Right renal cortex interstitium (tissue), 3 donors: ENCODE data around the gene GIGYF1. TPM values are rescaled to one million over a fixed set of nuclear protein-coding genes. Genes with fewer than 3 reads are reported as not detected.

Source experiments
- DNase-seq, 3 donors: peaks; one replicate each; pipeline ENCODE4 v3.0.0-alpha.2; 2013; ENCODE audit warnings: low read depth in 3 of 3, low spot score in 2 of 3
- polyA plus RNA-seq, 3 donors: library from polyadenylated mRNA; unstranded; fragments of 120-200 nt; gene quantifications; one replicate each; pipeline ENCODE4 v1.2.1, GENCODE V29; 2013; ENCODE audit not compliant: insufficient read length in 3 of 3

GIGYF1 gene
- polyA plus RNA-seq, 3 donors = 27.1 to 30.1 (median 27.1) TPM

DNA sequence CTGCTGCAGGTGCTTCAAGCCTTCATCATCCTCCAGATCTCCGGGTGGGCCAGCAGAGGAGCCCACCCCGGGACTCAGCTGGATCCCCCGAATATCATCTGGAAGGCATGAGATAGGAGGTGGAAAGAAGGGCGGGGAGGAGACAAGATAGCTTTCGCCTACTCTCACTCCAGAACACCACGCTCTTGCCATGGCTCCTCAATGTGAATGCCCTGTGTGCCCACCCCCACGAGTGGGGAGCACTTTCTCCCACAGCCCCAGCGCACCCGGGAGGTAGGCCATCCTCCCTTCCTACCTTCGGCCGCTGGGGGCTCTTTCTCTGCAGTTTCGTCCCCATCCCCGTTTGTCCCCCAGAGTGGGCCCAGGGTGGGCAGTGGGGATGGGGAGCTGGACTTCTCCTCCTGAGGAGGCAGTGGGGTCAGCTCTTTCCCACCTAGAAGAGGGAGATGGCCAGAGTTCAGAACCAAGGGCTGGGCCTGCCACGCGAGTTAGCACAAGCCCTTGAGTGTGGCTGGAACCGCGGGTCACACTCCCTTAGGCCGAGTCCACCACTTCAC lies 8.9 kb downstream of the GIGYF1 start:
- no peak for DNase-seq

- no peak for DNase-seq
These were observed 9.5 kb downstream of the GIGYF1 start for GRCh38 chr7:100684534-100685042.

- no peak for DNase-seq
These were observed 10.2 kb downstream of the GIGYF1 start for GRCh38 chr7:100683659-100684533.

GRCh38 chr7:100682991-100683658 lies 10.9 kb downstream of the GIGYF1 start:
- no peak for DNase-seq

GRCh38 chr7:100682228-100682741 lies 11.8 kb downstream of the GIGYF1 start:
- DNase-seq = no peak

- no peak for DNase-seq
These were observed 12.4 kb downstream of the GIGYF1 start for GRCh38 chr7:100681491-100682227.

DNA sequence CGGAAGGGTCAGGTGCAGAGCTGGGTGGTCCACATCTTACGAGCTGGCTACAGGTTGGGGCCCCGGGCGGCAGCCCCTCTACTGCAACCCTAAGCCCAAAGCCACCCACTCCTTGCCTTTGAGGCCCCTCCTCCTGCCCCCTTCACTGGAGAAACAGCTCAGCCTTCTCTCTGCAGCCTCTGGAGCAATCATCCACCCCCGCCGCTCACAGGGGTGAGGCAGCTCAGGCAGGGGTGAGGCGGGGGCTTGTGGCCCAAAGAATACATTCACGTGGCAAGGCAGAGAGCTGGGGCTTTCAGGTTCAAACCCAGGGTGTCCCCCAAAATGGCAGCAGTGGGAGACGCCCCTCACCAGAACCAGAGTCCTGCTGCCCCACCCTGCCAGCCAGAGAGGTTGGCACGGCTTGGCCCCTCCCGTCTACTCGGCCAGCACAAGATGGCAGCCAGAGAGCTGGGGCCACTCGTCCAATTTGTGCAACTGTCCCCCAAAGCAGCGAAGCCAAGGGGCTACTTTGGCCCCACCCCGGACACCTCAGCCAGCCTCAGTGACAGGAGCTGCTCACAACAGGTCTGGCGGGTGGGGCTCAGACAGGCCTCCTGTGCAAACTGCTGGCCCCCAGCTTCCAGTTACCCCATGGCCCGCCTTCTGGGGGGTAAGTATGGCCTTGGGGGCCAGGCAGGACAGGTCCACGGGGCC lies 13.3 kb downstream of the GIGYF1 start:
- DNase-seq = no peak

GRCh38 chr7:100679927-100680575 lies 14.0 kb downstream of the GIGYF1 start:
- no peak for DNase-seq

DNA sequence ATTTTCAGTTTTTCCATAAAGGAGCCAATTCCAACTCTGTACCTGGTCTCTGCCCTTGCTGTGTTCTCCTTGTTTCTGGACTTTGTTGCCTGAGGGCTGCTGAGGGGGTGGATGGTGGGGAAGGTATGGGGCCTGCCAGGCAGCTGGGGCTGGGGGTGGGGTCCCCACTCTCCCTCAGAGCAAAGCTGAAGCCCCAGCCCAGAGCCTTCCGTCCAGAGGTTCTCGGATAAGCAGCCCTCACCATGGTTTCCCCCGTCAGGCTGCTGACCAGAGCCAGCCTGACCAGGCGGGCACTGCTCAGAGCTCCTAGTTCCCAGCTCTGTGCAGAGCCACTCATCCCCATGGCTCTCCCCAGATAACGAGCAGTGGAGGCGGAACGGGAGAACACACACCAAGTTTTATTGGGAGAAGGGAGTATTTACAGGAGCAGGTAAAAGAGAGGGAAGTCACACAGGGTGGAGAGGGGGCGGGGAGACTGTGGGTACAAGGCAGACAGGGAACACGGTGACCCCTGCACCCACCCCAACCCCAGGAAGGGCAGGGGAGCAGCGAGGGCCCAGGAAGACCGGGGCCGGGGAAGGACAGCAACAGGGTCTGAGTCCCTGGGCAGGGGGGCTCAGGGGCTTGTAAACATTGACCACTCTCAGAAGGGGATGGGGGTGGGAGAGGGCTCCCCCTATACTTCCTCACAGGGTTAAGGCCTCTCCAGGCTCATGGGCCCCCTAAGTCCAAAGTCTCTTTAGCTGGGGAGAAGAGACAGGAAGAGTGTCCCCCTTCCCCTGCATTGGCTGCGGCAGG lies 14.7 kb downstream of the GIGYF1 start:
- DNase-seq = no peak

- no peak for DNase-seq
These were observed 15.6 kb downstream of the GIGYF1 start for GRCh38 chr7:100678291-100678984.

- DNase-seq = no peak
These were observed 16.5 kb downstream of the GIGYF1 start for GRCh38 chr7:100677308-100678267.

DNA sequence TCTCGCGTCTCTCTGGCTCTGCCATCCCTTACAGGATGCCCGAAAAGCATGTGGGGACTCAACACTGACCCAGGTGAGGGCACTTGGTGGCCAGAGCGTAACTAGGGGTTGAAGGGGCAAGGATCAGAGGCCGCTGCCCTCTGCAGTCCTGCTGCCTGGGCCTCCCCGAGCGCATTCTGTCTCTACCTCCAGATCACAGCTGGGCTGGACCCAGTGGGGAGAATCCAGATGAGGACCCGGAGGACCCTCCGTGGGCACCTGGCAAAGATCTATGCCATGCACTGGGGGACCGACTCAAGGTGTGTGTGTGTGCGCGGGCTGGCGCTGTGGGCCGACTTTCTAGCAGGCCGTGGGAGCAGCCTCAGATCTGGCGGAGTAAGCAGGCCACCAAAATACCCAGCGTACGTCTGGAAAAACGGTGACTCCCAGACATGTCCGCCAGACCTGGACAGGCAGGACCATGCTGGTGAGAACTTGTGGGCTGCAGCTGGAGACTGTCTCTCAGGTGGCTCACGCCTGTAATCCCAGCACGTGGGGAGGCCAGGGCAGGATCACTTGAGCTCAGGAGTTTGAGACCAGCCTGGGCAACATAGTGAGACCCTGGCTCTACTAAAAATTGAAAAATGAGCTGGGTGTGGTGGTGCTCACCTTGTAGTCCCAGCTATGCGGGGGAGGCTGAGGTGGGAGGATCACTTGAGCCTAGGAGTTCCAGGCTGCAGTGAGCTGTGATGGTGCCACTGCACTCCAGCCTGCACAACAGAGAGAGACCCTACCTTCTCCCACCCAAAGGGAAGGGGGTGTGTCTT lies 17.3 kb downstream of the GIGYF1 start:
- no peak for DNase-seq

DNA sequence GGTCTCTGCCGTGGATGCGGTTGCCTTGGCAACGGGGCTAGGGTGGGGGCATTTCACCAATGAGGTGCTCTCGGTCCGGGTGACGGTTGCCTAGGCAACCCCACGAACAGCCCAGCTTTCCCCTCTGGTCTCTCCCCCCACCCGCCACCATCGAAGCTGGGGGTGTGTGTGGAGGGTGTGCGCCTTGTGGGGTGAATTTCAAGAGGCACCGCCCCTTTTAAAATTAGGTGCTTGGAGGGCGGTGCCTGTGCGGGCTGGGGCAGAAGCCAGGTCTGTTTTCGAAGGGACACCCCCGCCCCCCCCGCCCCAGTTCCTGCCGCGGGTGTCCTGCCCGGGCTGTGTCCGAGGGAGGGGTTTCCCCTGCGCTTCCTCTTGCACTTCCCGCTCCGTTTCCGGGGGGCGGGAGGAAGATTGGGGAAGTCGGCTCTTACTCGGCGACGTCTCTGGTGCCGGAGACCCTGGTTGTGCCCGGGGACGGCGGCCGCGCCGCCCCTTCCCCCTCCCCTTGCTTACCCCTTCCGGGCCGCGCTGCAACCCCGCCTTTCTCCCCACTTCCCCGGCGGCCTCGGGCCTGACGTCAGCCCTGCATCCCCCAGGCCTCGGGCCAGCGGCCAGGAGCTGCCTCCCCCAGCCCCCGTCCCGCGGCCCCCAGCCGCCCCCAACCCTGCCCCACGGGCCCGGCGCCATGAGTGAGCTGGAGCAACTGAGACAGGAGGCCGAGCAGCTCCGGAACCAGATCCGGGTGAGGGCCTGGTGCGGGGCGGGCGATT lies 18.3 kb downstream of the GIGYF1 start:
- no peak for DNase-seq

DNA sequence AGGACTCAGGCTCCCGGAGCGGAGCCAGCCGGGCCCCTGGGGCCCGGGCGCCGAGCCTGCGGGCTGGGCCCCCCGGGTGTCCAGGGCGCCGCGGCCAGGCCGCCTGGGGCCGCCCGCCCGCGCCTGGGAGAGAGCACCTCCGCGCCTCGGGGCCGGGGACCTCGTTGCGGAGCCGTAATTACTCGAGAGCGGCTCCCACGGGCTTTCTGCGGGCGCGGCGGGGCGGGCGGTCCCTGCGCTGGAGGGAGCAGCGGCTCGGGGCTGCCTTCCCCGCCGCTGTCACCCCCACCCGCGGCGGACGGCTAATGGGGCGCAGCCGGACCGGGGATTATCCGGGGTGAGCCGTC lies 19.0 kb downstream of the GIGYF1 start:
- DNase-seq = no peak

- no peak for DNase-seq
These were observed 19.5 kb downstream of the GIGYF1 start for GRCh38 chr7:100674411-100675104.
